GM18499 (cell line): Measurements from ENCODE around the gene CERS6.

ENCODE experiments used
- ATAC-seq: cut with Tn5 transposase; IDR thresholded peaks from one replicate; pipeline ENCODE4 v1.9.1; 2021; ENCODE audit warnings: moderate number of reproducible peaks; ENCODE audit not compliant: insufficient read depth, unreplicated experiment

The CERS6 gene

DNA sequence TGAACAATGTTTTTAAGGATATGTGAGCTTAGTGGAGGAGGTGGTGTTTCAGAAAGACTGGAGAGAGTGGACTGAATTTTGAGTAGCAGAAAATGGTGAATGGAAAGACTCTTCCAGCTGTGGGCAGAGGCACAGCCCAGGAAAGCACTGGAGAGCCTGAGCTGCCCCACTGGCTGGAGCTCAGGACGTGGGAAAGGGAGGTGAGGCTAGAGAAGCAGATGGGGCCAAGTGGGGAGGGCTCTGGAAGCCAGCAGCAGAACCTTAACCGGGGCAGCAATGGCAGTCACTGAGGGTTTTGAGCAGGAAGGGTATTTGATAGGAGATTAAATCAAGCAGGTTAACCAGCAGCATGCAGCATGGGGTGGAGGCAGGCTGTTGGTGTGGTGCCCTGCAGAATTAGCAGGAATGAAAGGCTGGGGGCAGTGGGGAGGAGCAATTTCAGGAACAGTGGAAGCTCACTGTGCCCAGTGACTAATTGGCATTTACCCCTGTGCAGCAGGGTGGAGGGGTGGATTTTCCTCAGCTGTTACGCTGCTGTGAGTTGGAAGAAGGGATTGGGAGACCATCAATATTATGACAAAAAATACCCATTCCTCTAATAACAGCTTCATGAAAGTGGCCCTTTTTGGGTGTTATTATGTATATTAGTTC is 136.2 kb downstream of the CERS6 start:
- ATAC-seq = no peak

DNA sequence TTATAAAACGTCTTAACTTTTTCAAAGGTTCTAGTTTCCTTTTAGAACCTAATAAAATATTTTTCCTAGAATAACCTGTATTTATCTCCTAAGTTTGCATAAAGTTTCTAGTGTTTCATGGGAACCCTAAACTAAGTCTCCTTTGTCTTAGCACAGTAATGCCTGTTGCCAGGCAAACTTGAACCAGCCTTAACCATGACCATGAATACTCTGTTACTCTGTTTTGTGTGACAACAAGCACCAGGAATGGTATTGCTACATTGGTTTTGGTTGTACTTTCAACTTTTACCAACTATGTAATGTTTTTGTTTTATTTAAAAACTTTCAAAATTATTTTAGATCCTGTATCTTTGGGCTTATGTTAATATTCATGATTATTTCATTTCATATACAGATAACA is 137.6 kb downstream of the CERS6 start:
- ATAC-seq = no peak

DNA sequence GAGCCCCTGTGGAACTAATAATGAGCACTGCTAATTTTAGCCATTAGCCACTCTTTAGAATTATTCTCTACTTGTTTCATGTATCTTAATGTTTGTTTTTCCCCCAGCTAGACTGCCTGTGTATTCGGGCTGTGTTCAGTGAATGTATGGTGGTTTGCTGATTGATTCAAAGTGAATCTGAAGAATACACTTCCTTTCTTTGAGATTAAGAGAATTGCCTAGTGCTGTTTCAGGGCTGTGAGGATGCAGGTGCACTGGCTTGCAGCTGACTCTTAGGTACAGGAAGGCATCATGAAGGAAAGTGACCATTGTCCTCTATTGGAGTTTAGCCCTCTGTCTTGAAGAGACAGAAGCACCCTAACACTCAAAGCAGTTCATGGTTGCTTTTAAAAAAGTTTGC is 138.7 kb downstream of the CERS6 start:
- ATAC-seq = peak; percentile 73

DNA sequence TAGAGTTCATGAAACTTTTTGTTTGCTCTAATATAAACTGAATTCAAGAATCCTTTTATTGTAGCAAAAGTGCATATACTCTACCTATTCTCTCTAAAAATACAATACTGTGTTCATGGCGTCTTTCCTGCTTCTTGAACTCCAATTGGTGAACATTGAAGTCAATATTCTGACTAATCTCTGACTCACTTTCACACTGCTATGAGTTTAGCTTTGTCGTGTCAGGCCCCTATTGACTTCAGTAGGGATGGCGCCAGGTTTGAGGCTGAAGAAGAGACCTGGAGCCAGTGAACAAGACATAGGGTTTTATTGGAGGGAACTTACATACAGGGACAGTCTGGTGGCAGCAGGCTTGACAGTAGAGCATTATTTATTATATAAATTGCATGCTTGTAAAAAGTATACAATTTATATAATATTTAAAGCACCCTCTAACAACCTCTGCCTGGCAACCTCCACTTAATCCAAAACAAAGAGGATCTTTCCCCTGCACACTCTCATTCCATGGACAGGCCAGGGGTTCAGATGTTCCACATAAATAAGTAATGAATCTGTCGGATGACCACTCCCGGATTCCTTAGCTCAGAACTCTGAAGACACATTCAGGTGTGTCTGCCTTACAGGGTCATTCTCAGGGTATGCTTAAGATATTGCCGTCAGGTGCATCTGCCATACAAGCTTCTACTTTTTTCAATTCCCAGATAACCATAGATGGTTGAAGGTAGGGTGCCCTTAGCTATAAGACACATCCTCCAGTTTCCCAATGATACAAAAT is 141.0 kb downstream of the CERS6 start:
- no peak for ATAC-seq

DNA sequence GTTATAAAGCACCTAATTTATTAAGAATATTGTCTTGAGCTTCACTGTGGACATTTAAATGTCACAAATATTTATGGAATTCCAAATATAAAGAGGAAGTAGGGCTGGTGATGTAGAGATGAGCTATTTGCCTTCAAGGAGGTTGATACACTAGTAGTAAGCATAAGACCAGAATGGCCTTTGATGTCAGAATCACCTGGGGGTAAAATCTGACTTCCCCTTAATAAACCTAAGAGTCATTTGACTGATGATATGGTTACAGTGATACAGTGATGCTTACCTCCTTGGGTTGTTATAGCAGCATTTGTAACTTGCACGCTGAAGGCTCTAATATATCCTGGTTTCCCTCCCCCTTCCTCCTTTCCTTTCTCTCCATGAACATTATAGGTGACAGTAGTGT is 143.7 kb downstream of the CERS6 start:
- ATAC-seq = no peak

DNA sequence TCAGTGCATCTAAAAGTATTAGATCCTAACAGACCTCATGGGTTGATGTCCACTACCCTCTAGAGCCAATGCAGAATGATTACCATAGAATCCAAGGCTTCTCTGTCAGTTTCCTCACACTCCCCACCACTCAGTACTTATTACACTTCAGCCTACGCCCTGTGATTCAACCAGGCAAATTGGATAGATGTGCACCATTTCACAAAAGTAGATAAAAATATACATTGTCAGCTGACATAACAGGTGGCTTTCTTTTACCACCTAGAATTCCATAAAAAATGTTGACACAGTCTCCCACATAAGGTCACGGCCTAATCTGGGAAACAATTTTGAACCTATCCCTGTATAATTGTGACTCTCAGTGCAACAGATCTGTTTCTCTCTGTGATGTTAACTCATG is 144.9 kb downstream of the CERS6 start:
- ATAC-seq = no peak

DNA sequence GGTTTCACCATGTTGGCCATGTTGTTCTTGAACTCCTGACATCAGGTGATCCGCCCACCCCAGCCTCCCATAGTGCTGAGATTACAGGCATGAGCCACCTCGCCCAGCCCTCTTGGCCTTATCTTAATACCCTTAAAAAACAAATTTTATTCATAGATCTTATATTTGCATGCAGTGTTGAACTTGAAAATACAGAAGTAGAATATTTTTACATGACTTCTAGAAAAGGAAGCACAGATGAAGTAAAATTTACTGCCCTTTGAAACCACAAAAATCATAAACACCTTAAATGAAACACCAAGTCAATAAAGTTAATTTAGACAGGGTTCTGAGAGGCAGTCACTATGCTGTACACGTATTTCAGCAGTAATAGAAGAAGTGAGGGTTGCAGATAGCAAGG is 145.7 kb downstream of the CERS6 start:
- peak; percentile 42 for ATAC-seq

DNA sequence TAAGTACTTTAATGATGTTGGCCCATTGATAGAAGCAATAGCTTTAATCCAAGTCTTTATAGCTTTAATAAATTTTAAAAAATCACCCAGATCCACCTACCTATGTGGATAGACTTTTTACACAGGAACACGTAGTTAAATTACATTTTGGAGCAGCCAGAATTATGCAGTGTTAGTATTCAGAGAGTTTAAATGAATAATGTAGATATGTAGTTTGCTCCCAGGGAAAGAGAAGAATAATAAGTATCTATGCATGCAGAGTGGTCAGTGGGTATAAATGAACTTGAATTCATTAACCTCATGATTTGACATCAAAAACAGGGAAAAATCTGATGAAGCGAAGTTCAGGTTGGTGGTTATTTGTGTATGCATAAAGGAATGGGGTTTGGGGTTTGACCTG is 146.3 kb downstream of the CERS6 start:
- ATAC-seq = no peak

DNA sequence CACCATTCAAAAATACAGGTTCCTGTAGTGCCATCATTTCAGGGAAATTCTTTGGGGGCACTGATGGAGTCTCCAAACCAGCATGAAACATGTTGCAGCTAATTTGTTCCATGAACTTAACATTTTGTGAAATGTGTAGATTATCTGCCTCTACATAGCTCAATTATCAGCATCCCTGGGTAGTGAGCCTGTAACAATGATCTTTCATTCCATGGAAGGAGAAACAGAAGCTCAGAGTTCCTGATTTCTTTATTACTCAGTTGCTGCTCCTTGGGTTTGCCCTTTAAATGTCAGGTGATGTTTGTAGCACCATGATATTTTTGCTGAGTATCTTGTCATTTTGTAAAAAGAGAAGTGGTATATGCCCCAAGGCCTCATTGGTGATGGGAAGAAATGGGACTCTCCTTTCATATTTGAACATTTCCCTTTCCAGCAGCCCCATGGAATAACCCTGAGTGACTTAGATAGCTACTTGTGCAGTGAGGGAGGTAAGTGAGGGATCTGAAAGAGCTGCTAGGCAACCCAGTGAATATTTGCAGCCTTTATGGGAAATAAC is 146.9 kb downstream of the CERS6 start:
- no peak for ATAC-seq

DNA sequence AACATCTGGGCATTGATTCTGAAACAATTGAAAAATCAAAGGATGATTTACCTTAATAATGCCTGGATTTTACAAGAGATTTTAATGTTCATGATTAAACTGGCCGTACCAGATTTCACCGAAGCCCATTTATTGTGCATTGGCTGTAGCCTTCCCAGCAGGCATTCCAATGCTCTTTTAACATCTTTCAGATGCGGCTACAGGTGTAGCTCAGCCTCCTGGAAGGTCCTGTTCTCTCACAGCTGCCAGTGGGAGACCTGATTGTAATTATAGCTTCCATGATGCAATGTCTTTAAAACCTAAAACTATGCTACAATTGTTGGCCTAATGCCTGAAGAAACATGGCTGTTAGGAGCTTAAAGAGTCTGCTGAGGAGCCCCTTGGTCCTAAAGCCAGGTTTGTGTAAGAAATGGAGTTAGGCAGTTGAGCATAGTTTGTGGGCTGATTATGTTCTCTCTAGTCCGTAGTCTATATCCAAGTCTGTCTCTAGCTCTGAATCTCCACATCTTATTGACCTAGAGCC is 147.4 kb downstream of the CERS6 start:
- ATAC-seq = no peak

DNA sequence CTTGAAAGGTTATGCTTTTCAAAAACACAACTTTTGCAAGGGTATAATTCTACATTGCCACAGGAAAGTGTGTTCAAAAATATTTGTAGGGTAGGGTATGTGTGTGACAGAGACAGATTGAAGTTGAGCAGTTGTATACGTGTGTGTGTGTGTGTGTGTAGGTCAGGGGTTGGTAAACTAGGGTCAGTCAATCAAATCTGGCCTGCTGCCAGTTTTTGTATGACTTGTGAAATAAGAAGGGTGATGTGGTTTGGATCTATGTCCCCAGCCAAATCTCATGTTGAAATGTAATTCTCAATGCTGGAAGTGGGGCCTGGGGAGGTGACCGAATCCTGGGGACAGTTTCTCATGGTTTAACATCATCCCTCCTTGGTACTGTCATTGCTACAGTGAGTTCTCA is 148.2 kb downstream of the CERS6 start:
- no peak for ATAC-seq

DNA sequence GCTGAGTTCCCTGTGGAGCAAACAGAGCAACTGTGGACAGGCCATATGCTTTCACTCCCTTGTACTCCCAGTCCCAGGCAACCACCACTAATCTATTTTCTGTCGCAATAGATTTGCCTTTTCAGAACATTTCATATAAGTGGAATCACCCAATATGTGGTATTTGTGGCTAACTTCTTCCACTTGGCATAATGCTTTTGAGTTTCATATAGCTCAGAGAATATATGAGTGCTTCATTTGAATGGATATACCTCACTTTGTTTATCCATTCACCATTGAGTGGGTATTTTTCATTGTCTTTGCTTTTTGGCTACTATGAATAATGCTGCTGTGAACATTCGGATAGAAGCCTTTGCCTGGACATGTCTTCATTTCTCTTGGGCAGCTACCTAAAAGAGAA is 151.9 kb downstream of the CERS6 start:
- ATAC-seq = no peak

DNA sequence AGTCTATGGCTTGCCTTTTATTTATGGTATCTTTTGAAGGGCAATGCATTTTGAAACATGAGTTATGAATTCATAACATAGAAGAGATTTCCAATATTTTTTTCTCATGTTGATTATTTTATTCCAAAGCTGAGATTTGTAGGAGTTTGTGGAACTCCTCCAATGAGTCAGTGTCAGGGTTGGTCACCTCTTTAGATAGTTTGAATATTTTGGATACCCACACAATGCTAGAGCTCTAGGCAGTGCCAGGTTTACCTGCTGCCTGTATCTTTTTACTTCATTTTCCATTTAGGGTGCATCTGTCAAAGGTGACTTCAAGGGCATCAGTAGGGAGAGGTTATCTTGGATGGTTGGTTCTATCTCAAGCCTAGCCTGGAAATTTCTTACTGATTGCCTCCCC is 152.7 kb downstream of the CERS6 start:
- ATAC-seq = no peak

DNA sequence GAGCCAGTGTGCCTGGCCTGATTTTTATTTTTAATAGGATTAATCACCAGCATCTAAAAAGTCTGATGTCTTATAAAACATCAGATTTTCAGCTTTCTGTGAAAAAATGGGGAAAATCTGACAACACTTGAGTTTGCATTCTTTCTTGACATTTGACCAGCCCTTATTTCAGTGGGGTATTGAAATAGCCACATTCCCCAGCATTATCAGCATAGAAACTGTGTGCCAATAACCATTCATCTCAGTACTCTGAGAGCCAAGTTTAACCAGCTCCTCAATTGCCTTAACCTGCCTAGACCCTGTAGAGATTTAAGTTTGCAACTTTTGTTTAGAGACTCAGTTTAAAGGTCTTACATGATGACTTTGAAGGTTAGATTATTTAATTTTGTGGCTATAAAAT is 155.0 kb downstream of the CERS6 start:
- no peak for ATAC-seq

DNA sequence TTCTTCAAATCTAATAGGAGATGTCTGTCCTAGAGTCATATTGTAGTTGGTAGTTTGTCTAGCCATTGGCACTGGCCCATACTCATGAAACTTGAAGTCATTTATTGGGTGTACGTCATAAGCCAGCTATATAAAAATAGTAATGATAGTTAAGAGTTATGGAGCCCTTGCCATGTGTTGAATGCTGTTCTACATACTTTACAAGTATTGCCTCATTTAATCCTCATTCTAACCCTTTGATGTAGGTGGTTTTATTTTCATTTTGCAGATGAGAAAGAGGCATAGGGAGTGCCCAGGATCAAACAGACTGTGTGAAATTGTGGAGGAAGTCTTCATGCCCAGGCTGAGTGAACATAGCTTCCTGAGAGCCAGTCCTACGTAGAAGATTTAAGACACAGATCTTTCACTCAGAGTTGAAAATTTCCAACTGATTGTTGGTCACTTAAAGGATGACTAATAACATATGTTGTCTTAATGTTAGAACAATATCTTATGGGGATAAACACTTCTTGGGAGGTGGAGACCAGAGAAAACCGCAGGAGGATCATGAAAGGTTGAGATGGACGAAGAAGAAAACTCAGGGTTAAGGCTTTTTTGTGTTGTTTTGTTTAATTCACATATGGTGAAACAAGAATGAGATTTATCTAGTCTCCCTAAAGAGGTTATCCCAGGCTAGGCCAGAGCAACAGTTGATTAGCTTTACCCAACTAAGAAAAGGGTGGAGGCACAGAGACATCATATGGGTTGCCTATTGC is 156.0 kb downstream of the CERS6 start:
- no peak for ATAC-seq

DNA sequence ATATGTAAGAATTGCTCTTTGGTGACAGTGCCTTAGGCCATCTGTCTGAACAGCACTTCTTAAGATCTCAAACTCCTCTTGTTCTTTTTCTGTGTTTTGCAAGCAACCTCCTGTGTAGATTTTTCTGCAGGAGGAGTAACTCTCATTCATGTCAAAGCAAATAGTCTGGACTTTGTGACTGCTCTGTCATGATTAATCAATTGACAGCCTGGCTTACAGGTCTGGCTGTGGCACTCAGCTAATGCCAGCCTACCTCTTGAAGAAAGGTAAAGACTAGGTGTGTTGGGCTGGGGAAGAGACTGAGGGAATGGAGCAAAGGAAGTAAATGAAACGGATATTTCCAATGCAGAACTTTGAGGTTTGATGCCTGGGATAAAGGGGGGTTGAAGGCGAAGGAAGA is 156.6 kb downstream of the CERS6 start:
- ATAC-seq = no peak

DNA sequence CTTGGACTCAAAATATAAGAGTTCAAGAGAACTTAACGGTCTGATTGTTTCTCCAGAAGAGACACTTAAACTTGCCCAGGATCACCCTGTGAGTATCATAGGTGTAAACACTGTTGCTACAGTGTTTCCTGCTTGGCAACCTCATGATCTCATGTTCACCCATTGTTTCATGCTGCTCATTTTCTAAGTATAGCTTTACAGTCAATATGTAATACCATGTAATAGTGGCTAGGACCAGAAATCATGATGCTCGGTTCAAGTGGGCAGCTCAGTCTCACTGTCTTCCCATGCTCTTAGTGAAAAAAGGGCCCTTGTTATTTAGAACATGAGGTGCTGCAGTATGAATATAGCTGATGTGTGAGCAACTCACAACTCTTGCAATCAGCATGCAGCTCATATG is 157.5 kb downstream of the CERS6 start:
- ATAC-seq = no peak

DNA sequence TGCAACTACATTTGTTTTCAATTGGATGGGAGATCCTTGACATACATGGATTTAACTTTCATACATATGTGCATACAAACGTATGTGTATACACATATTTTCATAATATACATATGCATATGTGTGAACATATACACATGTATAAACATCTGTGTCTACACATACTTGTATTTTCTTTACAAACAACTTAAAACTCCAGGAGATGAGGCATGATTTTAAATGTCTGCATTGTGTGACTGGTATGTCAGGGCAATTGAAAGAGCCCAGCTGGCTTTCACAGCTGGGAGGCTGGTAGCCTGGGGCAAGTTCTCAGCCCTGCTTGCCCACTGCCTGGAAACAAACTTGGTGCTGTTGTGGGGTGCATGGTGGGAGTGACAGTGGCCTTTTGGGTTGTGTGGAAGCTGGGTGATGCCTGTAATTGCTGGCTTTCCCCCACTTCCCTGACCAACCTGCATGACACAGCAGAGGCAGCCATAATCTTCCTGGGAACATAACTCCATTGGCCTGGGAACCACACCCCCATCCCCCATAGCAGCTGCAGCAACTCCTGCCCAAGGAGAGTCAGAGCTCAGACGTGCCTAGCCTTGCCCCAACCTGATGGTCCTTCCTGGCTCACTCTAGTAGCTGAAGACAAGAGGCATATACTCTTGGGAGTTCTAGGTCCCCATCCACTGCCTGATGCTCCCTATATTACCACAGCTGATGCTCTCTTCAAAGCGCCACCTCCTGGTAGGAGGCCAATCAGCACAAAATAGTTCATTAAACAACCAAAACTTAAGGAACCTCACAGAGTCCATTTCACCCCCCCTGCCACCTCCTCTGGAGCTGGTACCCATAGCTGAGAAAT is 158.3 kb downstream of the CERS6 start:
- no peak for ATAC-seq

DNA sequence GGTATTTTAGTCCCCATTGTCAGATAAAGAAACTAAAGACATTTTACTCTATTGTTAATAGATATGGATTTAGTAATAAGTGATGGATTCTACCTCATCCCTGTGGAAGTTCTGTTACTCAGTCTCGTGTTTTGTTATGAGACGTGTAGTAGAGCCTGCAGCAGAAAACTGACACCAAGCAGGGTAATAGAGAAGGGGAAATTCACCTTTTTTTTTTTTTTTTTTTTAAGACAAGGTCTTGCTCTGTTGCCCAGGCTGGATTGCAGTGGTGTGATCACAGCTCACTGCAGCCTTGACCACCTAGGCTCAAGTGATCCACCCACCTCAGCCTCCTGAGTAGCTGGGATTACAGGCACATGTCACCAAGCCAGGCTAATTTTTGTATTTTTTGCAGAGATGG is 164.5 kb downstream of the CERS6 start:
- ATAC-seq = no peak

DNA sequence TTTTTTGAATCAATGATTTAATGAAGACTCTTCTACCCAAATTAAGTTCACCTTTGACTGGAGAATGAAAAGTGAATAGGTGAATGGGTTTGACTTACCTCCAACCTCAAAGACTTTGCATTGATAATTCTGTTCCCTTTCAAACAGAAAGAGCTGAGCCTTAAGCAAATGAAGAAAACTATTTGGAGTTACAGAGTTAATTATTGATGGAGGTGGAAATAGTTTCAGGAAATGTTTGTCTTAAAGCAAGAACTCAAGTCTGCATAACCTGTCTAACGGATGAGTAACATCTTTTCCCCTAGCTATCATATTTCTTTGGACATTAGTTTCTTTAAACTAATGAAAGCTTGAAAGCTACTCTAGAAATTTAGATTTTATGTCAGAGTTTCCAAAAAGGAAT is 166.5 kb downstream of the CERS6 start:
- ATAC-seq = no peak
